HepG2 (cell line): Measurements from ENCODE around the gene IVD. TPM values are rescaled to one million over a fixed set of nuclear protein-coding genes. Genes with fewer than 3 reads are reported as not detected.

ENCODE experiments used
- ARNT ChIP-seq: fragments of 450-650 bp; IDR thresholded peaks from 2 replicates; pipeline ENCODE4 v1.6.1; 2017
- DNMT3B ChIP-seq: conservative IDR thresholded peaks from 2 replicates; pipeline ENCODE4 v1.6.1; 2016; ENCODE audit warnings: missing biosample characterization, control low read depth
- ETV5 ChIP-seq: IDR thresholded peaks from 2 replicates; pipeline ENCODE4 v1.6.1; 2018; ENCODE audit warnings: missing biosample characterization, missing genetic modification reagents, inconsistent platforms, borderline replicate concordance
- GMEB2 ChIP-seq: IDR thresholded peaks from 2 replicates; pipeline ENCODE4 v1.6.1; 2016; ENCODE audit warnings: missing biosample characterization, missing genetic modification reagents, low read depth
- GPBP1L1 ChIP-seq: sonication (generic); formaldehyde crosslinking; IDR thresholded peaks from 2 replicates; pipeline ENCODE4 v1.5.0; 2020; ENCODE audit warnings: mild to moderate bottlenecking, missing genetic modification reagents
- HDAC6 ChIP-seq: fragments of 200-600 bp; sonication (generic); IDR thresholded peaks from 2 replicates; pipeline ENCODE4 v1.7.0; 2017; ENCODE audit warnings: mild to moderate bottlenecking, antibody characterized with exemption, low read length, low read depth
- KDM6A ChIP-seq: IDR thresholded peaks from 2 replicates; pipeline ENCODE4 v1.6.1; 2016; ENCODE audit warnings: low read depth
- LRRFIP1 ChIP-seq: sonication (generic); formaldehyde crosslinking; conservative IDR thresholded peaks from 2 replicates; pipeline ENCODE4 v1.4.0; 2020; ENCODE audit warnings: missing genetic modification reagents
- MAX ChIP-seq: IDR thresholded peaks from 2 replicates; pipeline ENCODE4 v1.6.1; 2012; ENCODE audit warnings: inconsistent platforms
- MEIS1 ChIP-seq: sonication (generic); formaldehyde crosslinking; IDR thresholded peaks from 2 replicates; pipeline ENCODE4 v1.9.0; 2021; ENCODE audit warnings: mild to moderate bottlenecking, missing genetic modification reagents, moderate library complexity, borderline replicate concordance
- PLSCR1 ChIP-seq: sonication (generic); formaldehyde crosslinking; IDR thresholded peaks from 2 replicates; pipeline ENCODE4 v1.5.0; 2020; ENCODE audit warnings: missing genetic modification reagents, mild to moderate bottlenecking, borderline replicate concordance
- RBM39 ChIP-seq: fragments of 200-400 bp; formaldehyde crosslinking; IDR thresholded peaks from one replicate; pipeline ENCODE4 v1.6.1; 2018; ENCODE audit warnings: antibody characterized with exemption, mild to moderate bottlenecking, low read depth, low read length; ENCODE audit not compliant: poor library complexity, severe bottlenecking
- THAP7 ChIP-seq: sonication (generic); formaldehyde crosslinking; IDR thresholded peaks from 2 replicates; pipeline ENCODE4 v1.8.1; 2023; ENCODE audit warnings: mild to moderate bottlenecking, missing genetic modification reagents
- TOPORS ChIP-seq: sonication (generic); formaldehyde crosslinking; IDR thresholded peaks from 2 replicates; pipeline ENCODE4 v1.8.0; 2023; ENCODE audit warnings: mild to moderate bottlenecking, missing genetic modification reagents
- ZNF12 ChIP-seq: sonication (generic); formaldehyde crosslinking; IDR thresholded peaks from 2 replicates; pipeline ENCODE4 v1.5.0; 2020; ENCODE audit warnings: missing genetic modification reagents
- ZNF343 ChIP-seq: sonication (generic); formaldehyde crosslinking; IDR thresholded peaks from 2 replicates; pipeline ENCODE4 v1.4.0; 2020; ENCODE audit warnings: mild to moderate bottlenecking, missing genetic modification reagents
- ZNF512B ChIP-seq: sonication (generic); formaldehyde crosslinking; IDR thresholded peaks from 2 replicates; pipeline ENCODE4 v1.5.1; 2020; ENCODE audit warnings: missing genetic modification reagents, mild to moderate bottlenecking, borderline replicate concordance
- ZNF562 ChIP-seq: sonication (generic); formaldehyde crosslinking; IDR thresholded peaks from 2 replicates; pipeline ENCODE4 v1.8.0; 2022; ENCODE audit warnings: missing genetic modification reagents, borderline replicate concordance
- ZNF598 ChIP-seq: sonication (generic); formaldehyde crosslinking; IDR thresholded peaks from 2 replicates; pipeline ENCODE4 v1.5.1; 2020; ENCODE audit warnings: mild to moderate bottlenecking, missing genetic modification reagents, borderline replicate concordance
- polyA plus RNA-seq, 8 experiments: library from polyadenylated mRNA; depleted of rRNA in 3 of 8; stranded (reverse) in 7 of 8; unstranded in 1 of 8; fragments of >200 nt; fragmentation: Illumina TruSeq in 4 of 8; extraction: Trizol in 4 of 8; gene quantifications; 2 replicates each; pipeline versions ENCODE4 v1.2.1 to v1.2.3, GENCODE V29; 2011 to 2016; ENCODE audit warnings: low read depth in 4 of 8, missing spikeins in 1 of 8, mixed read lengths in 1 of 8; ENCODE audit not compliant: insufficient read depth in 1 of 8
- total RNA-seq, 5 experiments: library from RNA; depleted of rRNA; stranded (reverse); fragments of >200 nt; fragmentation: Illumina TruSeq; extraction: Trizol; gene quantifications; 2 replicates each; pipeline ENCODE4 v1.2.3, GENCODE V29; 2016; ENCODE audit warnings: low read depth in 1 of 5

Gene IVD
- total and polyA plus RNA-seq, 2 of the 13 experiments (the other 11 are each of a cell fraction or from before 2014, with no cell fraction given), result 48.0 to 53.9 TPM

GRCh38 chr15:40357723-40358470 is 47.7 kb upstream of the IVD start, which contains the start of gene DISP2 (continued):
- peak; percentile 36; the same call in 1 of the 2 replicates for TF ChIP-seq ETV5 (CRISPR knock-in tag)
- no peak for TF ChIP-seq DNMT3B (CRISPR knock-in tag)
- TF ChIP-seq GPBP1L1, result no peak
- no peak for TF ChIP-seq ZNF598 (CRISPR knock-in tag)
- TF ChIP-seq THAP7 (CRISPR knock-in tag), result no peak
- no peak for TF ChIP-seq ZNF512B (CRISPR knock-in tag)
- peak; percentile 64 for TF ChIP-seq MAX
- no peak for TF ChIP-seq ZNF12
- TF ChIP-seq TOPORS (CRISPR knock-in tag), result no peak
- no peak for TF ChIP-seq RBM39
- no peak for TF ChIP-seq HDAC6
- no peak for TF ChIP-seq ARNT
- no peak for TF ChIP-seq KDM6A (CRISPR knock-in tag)
- TF ChIP-seq ZNF343, result no peak
- TF ChIP-seq LRRFIP1 (CRISPR knock-in tag), result no peak
- no peak for TF ChIP-seq GMEB2 (CRISPR knock-in tag)
- no peak for TF ChIP-seq MEIS1
- TF ChIP-seq ZNF562 (CRISPR knock-in tag), result no peak
- no peak for TF ChIP-seq PLSCR1 (CRISPR knock-in tag)
